ENCODE measurements around the gene MYZAP. TPM values are rescaled to one million over a fixed set of nuclear protein-coding genes. Genes with fewer than 3 reads are reported as not detected.
A peak's percentile ranks its signal among the peaks of the same experiment; 100 is the strongest.

MYZAP gene
- polyA plus RNA-seq, 1 donor (not counting 4 experiments of a cell fraction or from before 2014, with no cell fraction given), result 1.8 TPM

DNA sequence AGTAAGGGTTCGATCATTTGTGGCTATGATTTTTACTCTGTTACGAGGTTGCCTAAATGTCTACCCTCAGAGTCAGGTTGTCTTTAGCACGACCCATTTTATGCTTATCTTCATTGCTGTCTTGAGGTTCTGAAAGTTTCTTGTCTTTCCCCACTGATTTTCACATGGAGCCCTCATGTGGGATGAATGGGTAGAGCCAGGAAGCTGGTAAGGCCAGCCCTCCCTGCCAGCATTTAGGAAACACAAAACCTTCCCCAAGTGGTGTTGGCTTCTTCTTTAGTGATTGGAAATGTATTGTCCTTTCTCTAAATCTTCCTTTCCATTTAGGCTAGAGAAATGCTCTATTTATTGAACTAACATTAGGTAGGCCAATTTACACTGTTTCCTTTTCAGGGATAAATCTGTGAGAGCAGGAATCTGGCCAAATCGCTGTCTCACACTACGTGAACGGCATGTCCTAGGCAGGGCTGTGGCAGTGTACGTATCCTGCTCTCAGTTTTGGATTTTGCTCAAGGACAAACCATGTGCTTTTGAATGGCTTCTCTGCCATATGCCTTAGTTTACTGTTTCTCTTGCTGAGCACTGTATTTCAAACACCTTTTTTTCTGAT, 43.7 kb downstream of the MYZAP start:
- peak; percentile 49 for FAIRE-seq

DNA sequence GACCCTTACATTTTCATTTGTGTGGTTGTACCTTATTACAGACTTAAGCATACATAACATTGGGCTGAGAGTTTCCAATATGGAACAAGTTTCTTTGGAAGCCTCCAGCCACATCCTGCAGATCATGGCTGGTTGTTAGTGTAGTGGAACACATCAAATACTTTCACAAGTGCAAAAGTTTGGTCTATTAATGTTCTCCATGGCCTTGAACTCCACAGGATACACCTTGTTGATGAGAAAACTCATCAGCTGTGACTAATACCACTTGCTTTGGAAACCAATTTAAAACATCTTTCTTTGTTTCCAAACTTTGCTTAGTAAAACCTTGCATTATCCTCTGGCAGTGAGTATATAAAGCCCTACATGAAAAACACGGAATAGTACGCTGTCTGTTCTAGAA, 46.1 kb downstream of the MYZAP start:
- Histone ChIP-seq H3K27me3 (ENCODE audit: control insufficient read depth, extremely low read depth, insufficient read depth, low read length) (no peaks in the 10 kb centered on the region), H2AFZ (ENCODE audit: control insufficient read depth, low read length) (no peak overlapping the region), H3K9me3 (ENCODE audit: control insufficient read depth, low read depth, low read length) (no peaks in the 10 kb centered on the region), H3K4me1 (ENCODE audit: control insufficient read depth, extremely low read depth, insufficient read depth, low read length) (no peaks in the 10 kb centered on the region), H3K36me3 (ENCODE audit: control insufficient read depth in 2 of 2, extremely low read depth in 1 of 2, insufficient read depth in 2 of 2, low read length in 2 of 2) (no peaks in the 10 kb centered on the region), H3K4me3 (ENCODE audit: control insufficient read depth in 2 of 3, extremely low read depth in 1 of 3, insufficient read depth in 2 of 3, low read depth in 1 of 3, low read length in 3 of 3) (no peak overlapping the region), H3K4me2 (ENCODE audit: control insufficient read depth, extremely low read depth, insufficient read depth, low read depth, low read length) (no peak overlapping the region), H3K9me1 (ENCODE audit: control insufficient read depth, extremely low read depth, insufficient read depth, low read length) (no peaks in the 10 kb centered on the region), H3K9ac (ENCODE audit: control insufficient read depth, extremely low read depth, insufficient read depth, low read length) (no peak overlapping the region), H3K79me2 (ENCODE audit: control insufficient read depth, insufficient read depth, low read length) (no peaks in the 10 kb centered on the region), H3K27ac (ENCODE audit: control insufficient read depth, insufficient read depth, low read length) (no peak overlapping the region), H4K20me1 (ENCODE audit: control insufficient read depth, extremely low read depth, insufficient read depth, low read length) (no peaks in the 10 kb centered on the region)
- TF ChIP-seq, protein P1, sequence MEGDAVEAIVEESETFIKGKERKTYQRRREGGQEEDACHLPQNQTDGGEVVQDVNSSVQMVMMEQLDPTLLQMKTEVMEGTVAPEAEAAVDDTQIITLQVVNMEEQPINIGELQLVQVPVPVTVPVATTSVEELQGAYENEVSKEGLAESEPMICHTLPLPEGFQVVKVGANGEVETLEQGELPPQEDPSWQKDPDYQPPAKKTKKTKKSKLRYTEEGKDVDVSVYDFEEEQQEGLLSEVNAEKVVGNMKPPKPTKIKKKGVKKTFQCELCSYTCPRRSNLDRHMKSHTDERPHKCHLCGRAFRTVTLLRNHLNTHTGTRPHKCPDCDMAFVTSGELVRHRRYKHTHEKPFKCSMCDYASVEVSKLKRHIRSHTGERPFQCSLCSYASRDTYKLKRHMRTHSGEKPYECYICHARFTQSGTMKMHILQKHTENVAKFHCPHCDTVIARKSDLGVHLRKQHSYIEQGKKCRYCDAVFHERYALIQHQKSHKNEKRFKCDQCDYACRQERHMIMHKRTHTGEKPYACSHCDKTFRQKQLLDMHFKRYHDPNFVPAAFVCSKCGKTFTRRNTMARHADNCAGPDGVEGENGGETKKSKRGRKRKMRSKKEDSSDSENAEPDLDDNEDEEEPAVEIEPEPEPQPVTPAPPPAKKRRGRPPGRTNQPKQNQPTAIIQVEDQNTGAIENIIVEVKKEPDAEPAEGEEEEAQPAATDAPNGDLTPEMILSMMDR (optimal IDR thresholded peaks at IDR 0.05 in 1 of 3, IDR thresholded peaks at IDR 0.05 in 1 of 3, conservative IDR thresholded peaks at IDR 0.05 in 1 of 3; ENCODE audit: extremely low read depth in 1 of 3, insufficient read depth in 2 of 3, low read length in 3 of 3), result no peak
- TF ChIP-seq EZH2 (IDR thresholded peaks at IDR 0.05; ENCODE audit: low read length), result no peak
- dilution Hi-C loops (cut with MboI; ENCODE audit: extremely low pct_ligation_motif_present, low sequenced_read_pairs), result no loop called here
- DNase-seq (ENCODE audit: low read depth, low spot score) (no peak), FAIRE-seq (no peak)

More for the DNA sequence above, 43.7 kb downstream of the MYZAP start:
- H3K79me2 ChIP-seq (ENCODE audit: control insufficient read depth, insufficient read depth, low read length), result no peaks in the 10 kb centered on the region
- no peak overlapping the region for H2AFZ ChIP-seq (ENCODE audit: control insufficient read depth, low read length)
- H3K4me2 ChIP-seq (ENCODE audit: control insufficient read depth, extremely low read depth, insufficient read depth, low read depth, low read length), result no peak overlapping the region
- dilution Hi-C loops (cut with MboI; ENCODE audit: extremely low pct_ligation_motif_present, low sequenced_read_pairs), result no loop called here
- no peaks in the 10 kb centered on the region for H3K27me3 ChIP-seq (ENCODE audit: control insufficient read depth, extremely low read depth, insufficient read depth, low read length)
- H3K4me1 ChIP-seq (ENCODE audit: control insufficient read depth, extremely low read depth, insufficient read depth, low read length), result no peaks in the 10 kb centered on the region
- no peaks in the 10 kb centered on the region for H4K20me1 ChIP-seq (ENCODE audit: control insufficient read depth, extremely low read depth, insufficient read depth, low read length)
- H3K4me3 ChIP-seq (ENCODE audit: control insufficient read depth in 2 of 3, extremely low read depth in 1 of 3, insufficient read depth in 2 of 3, low read depth in 1 of 3, low read length in 3 of 3), result no peak overlapping the region
- no peak for DNase-seq (ENCODE audit: low read depth, low spot score)
- H3K27ac ChIP-seq (ENCODE audit: control insufficient read depth, insufficient read depth, low read length), result no peak overlapping the region
- no peaks in the 10 kb centered on the region for H3K9me3 ChIP-seq (ENCODE audit: control insufficient read depth, low read depth, low read length)
- H3K9ac ChIP-seq (ENCODE audit: control insufficient read depth, extremely low read depth, insufficient read depth, low read length), result no peak overlapping the region
- H3K9me1 ChIP-seq (ENCODE audit: control insufficient read depth, extremely low read depth, insufficient read depth, low read length), result no peaks in the 10 kb centered on the region
- no peak for TF ChIP-seq EZH2 (IDR thresholded peaks at IDR 0.05; ENCODE audit: low read length)
- TF ChIP-seq, protein P1 (optimal IDR thresholded peaks at IDR 0.05 in 1 of 3, IDR thresholded peaks at IDR 0.05 in 1 of 3, conservative IDR thresholded peaks at IDR 0.05 in 1 of 3; ENCODE audit: extremely low read depth in 1 of 3, insufficient read depth in 2 of 3, low read length in 3 of 3), result no peak
- H3K36me3 ChIP-seq (ENCODE audit: control insufficient read depth in 2 of 2, extremely low read depth in 1 of 2, insufficient read depth in 2 of 2, low read length in 2 of 2), result no peaks in the 10 kb centered on the region
